ENCODE data around the gene TOR1AIP2.
"Not testable (repeated sequence)": the region's sequence is repeated elsewhere in the genome, so short reads cannot be mapped to it uniquely, and the experiment has no call there.

The TOR1AIP2 gene

DNA sequence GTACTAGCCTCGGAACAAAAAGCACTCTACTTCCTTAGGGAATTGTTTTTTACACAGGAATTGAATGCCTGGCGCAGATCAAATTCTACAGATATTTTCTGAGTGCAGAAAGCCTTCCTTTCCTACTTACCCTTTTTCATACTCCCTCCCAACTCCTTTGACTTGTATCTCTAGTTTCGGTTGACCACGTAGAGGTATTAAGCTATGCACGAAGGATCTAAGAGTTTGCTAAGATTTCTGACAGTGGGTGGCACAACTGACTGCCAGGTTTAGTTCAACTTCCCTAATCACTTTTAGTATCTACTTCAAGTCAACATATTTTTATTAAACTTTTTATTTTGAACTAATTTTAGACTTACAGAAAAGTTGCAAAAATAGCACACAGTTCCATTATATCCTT is 5.0 kb downstream of the TOR1AIP2 start:
- peaks cover 60% of the 10 kb centered on the region for H3K36me3 ChIP-seq (ENCODE audit: insufficient read depth, low read depth, low read length)
- H3K4me1 ChIP-seq (ENCODE audit: insufficient read depth, low read length): 0 out of 2 replicates have a peak, but pooled peaks cover 2% of the 10 kb centered on the region

DNA sequence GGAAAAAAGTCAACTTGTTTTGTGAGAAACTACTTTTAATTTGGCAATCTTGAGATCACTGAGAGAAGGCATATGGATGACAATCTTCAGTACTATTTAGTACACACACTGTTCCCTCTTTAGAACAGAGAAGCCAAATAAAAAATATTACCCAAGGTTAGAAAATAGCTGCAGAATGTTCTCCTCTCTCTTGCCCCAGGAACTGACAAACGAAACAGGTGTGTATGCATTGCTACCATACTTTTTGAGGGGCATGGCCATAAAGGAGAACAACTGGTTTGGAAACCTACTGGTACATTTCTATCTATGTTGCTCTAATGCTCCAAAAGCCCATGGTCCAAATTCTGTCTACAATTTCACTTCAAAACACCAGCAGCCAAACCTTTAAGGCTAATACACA is 5.7 kb downstream of the TOR1AIP2 start:
- no peak overlapping the region for H3K9ac ChIP-seq (ENCODE audit: low read depth, low read length)
- no peak overlapping the region for H3K4me3 ChIP-seq (ENCODE audit: low read length)
- 0 out of 2 replicates have a peak, but pooled peaks cover 2% of the 10 kb centered on the region for H3K4me1 ChIP-seq (ENCODE audit: insufficient read depth, low read length)
- no peaks in the 10 kb centered on the region for H3K27me3 ChIP-seq (ENCODE audit: insufficient read depth, low read length)
- H3K36me3 ChIP-seq (ENCODE audit: insufficient read depth, low read depth, low read length): peaks cover 64% of the 10 kb centered on the region
- no peak overlapping the region for H3K27ac ChIP-seq (ENCODE audit: low read length)
- H3K9me3 ChIP-seq (ENCODE audit: insufficient read depth, low read depth, low read length): no peaks in the 10 kb centered on the region

More for the DNA sequence above, 5.0 kb downstream of the TOR1AIP2 start:
- no peak overlapping the region for H3K27ac ChIP-seq (ENCODE audit: low read length)
- no peak overlapping the region for H3K4me3 ChIP-seq (ENCODE audit: low read length)
- no peaks in the 10 kb centered on the region for H3K27me3 ChIP-seq (ENCODE audit: insufficient read depth, low read length)
- H3K9me3 ChIP-seq (ENCODE audit: insufficient read depth, low read depth, low read length): no peaks in the 10 kb centered on the region
- H3K9ac ChIP-seq (ENCODE audit: low read depth, low read length): no peak overlapping the region

GRCh38 chr1:179870870-179871269 is 6.7 kb downstream of the TOR1AIP2 start:
- no peak overlapping the region for H3K9ac ChIP-seq (ENCODE audit: low read depth, low read length)
- no peaks in the 10 kb centered on the region for H3K27me3 ChIP-seq (ENCODE audit: insufficient read depth, low read length)
- H3K4me1 ChIP-seq (ENCODE audit: insufficient read depth, low read length): no peaks in the 10 kb centered on the region
- peaks cover 75% of the 10 kb centered on the region for H3K36me3 ChIP-seq (ENCODE audit: insufficient read depth, low read depth, low read length)
- H3K9me3 ChIP-seq (ENCODE audit: insufficient read depth, low read depth, low read length): no peaks in the 10 kb centered on the region
- no peak overlapping the region for H3K27ac ChIP-seq (ENCODE audit: low read length)
- no peak overlapping the region for H3K4me3 ChIP-seq (ENCODE audit: low read length)

GRCh38 chr1:179867493-179868330 is 9.9 kb downstream of the TOR1AIP2 start:
- Histone ChIP-seq H3K27ac (ENCODE audit: low read length) (no peak overlapping the region), H3K27me3 (ENCODE audit: insufficient read depth, low read length) (no peaks in the 10 kb centered on the region), H3K9me3 (ENCODE audit: insufficient read depth, low read depth, low read length) (no peaks in the 10 kb centered on the region), H3K4me1 (ENCODE audit: insufficient read depth, low read length) (no peaks in the 10 kb centered on the region), H3K36me3 (ENCODE audit: insufficient read depth, low read depth, low read length) (peaks cover 76% of the 10 kb centered on the region), H3K9ac (ENCODE audit: low read depth, low read length) (no peak overlapping the region), H3K4me3 (ENCODE audit: low read length) (no peak overlapping the region)

DNA sequence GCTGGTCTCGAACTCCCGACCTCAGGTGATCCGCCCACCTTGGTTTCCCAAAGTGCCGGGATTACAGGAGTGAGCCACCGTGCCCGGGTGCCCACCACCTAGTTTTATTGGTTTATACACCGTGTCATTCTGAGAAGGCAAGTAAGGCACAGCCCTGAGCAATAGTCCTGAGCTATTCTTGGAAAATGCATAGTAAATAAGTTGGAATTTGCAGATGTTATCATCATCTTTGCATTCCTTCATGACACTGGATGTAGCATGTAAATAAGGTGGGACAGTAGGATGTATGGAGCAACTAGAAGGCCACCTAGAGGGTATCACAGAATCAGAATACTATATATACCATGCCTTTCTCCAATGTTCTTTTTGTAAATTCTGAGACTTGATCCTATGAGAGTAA is 11.0 kb downstream of the TOR1AIP2 start:
- peaks cover 72% of the 10 kb centered on the region for H3K36me3 ChIP-seq (ENCODE audit: insufficient read depth, low read depth, low read length)
- H3K27me3 ChIP-seq (ENCODE audit: insufficient read depth, low read length): no peaks in the 10 kb centered on the region
- H3K9ac ChIP-seq (ENCODE audit: low read depth, low read length): no peak overlapping the region
- no peak overlapping the region for H3K4me3 ChIP-seq (ENCODE audit: low read length)
- H3K4me1 ChIP-seq (ENCODE audit: insufficient read depth, low read length): no peaks in the 10 kb centered on the region
- no peak overlapping the region for H3K27ac ChIP-seq (ENCODE audit: low read length)
- no peaks in the 10 kb centered on the region for H3K9me3 ChIP-seq (ENCODE audit: insufficient read depth, low read depth, low read length)

- Histone ChIP-seq H3K9me3 (ENCODE audit: insufficient read depth, low read depth, low read length) (no peaks in the 10 kb centered on the region), H3K9ac (ENCODE audit: low read depth, low read length) (no peak overlapping the region), H3K27ac (ENCODE audit: low read length) (no peak overlapping the region), H3K4me3 (ENCODE audit: low read length) (no peak overlapping the region), H3K4me1 (ENCODE audit: insufficient read depth, low read length) (no peaks in the 10 kb centered on the region), H3K27me3 (ENCODE audit: insufficient read depth, low read length) (no peaks in the 10 kb centered on the region), H3K36me3 (ENCODE audit: insufficient read depth, low read depth, low read length) (peaks cover 69% of the 10 kb centered on the region)
Observed at GRCh38 chr1:179865377-179865776, 12.2 kb downstream of the TOR1AIP2 start.

DNA sequence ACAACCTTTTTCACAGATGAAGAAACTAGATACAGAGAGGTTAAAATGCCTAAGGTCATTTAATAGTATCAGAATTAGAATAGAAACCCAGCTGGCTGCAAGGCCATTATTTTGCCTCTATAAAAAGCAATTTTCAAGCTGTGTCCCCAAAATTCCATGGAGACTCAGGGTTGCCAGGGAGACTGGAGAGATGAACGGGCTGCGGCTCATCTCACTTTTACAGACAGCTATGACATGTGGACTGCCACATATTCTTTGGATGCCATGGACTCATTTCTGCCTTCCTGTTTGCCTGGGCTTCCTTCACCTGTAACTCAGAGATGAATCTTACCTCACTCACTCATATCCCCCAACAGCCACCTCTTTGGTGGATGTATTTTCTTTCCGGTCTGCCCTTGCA is 17.0 kb downstream of the TOR1AIP2 start:
- H3K27me3 ChIP-seq (ENCODE audit: insufficient read depth, low read length): no peaks in the 10 kb centered on the region
- H3K27ac ChIP-seq (ENCODE audit: low read length): no peak overlapping the region
- no peak overlapping the region for H3K4me3 ChIP-seq (ENCODE audit: low read length)
- no peaks in the 10 kb centered on the region for H3K9me3 ChIP-seq (ENCODE audit: insufficient read depth, low read depth, low read length)
- no peaks in the 10 kb centered on the region for H3K4me1 ChIP-seq (ENCODE audit: insufficient read depth, low read length)
- H3K36me3 ChIP-seq (ENCODE audit: insufficient read depth, low read depth, low read length): peaks cover 35% of the 10 kb centered on the region
- no peak overlapping the region for H3K9ac ChIP-seq (ENCODE audit: low read depth, low read length)

DNA sequence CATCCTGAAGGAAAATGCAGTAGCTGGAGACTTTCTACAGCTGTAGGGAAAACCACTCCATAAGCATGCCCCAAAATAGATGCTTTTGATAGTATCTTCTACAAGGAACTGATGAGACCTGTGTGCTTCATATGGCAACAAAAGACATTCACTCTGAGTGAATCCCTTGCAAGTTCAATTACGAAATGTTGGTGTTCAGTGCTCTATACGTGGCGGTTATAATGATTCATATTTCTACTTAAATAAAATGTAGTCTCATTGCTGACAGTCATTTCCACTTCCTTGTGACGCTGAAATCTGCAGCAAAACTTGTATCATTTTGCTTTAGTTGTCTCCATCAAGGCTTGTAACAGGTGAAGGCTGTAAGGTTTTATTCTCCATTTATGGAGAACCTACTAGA is 20.6 kb downstream of the TOR1AIP2 start:
- Histone ChIP-seq H3K27me3 (ENCODE audit: insufficient read depth, low read length) (no peaks in the 10 kb centered on the region), H3K36me3 (ENCODE audit: insufficient read depth, low read depth, low read length) (peaks cover 17% of the 10 kb centered on the region), H3K9me3 (ENCODE audit: insufficient read depth, low read depth, low read length) (no peaks in the 10 kb centered on the region), H3K27ac (ENCODE audit: low read length) (no peak overlapping the region), H3K4me1 (ENCODE audit: insufficient read depth, low read length) (no peaks in the 10 kb centered on the region), H3K4me3 (ENCODE audit: low read length) (no peak overlapping the region), H3K9ac (ENCODE audit: low read depth, low read length) (no peak overlapping the region)

- H3K4me1 ChIP-seq (ENCODE audit: insufficient read depth, low read length): no peaks in the 10 kb centered on the region
- H3K9me3 ChIP-seq (ENCODE audit: insufficient read depth, low read depth, low read length): no peaks in the 10 kb centered on the region
- H3K27ac ChIP-seq (ENCODE audit: low read length): no peak overlapping the region
- no peak overlapping the region for H3K4me3 ChIP-seq (ENCODE audit: low read length)
- H3K36me3 ChIP-seq (ENCODE audit: insufficient read depth, low read depth, low read length): peaks cover 18% of the 10 kb centered on the region
- H3K9ac ChIP-seq (ENCODE audit: low read depth, low read length): no peak overlapping the region
- no peaks in the 10 kb centered on the region for H3K27me3 ChIP-seq (ENCODE audit: insufficient read depth, low read length)
Observed at GRCh38 chr1:179856296-179856695, 21.3 kb downstream of the TOR1AIP2 start.

DNA sequence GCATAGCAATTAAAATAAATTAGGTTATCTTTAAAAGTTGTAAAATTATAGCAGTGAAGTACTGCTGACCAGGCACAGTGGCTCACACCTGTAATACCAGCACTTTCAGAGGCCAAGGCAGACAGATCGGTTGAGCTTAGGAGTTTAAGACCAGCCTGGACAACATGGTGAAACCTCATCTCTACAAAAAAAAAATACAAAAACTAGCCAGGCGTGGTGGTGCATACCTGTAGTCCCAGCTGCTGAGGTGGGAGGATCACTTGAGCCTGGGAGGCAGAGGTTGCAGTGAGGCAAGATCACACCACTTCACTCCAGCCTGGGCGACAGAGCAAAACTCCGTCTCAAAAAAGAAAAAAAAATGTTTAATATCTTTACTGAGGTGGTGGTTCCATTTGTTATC is 21.8 kb downstream of the TOR1AIP2 start:
- not testable (repeated sequence) for H3K9ac ChIP-seq (ENCODE audit: low read depth, low read length); H3K4me3 ChIP-seq (ENCODE audit: low read length); H3K27ac ChIP-seq (ENCODE audit: low read length); H3K9me3 ChIP-seq (ENCODE audit: insufficient read depth, low read depth, low read length); H3K27me3 ChIP-seq (ENCODE audit: insufficient read depth, low read length); H3K4me1 ChIP-seq (ENCODE audit: insufficient read depth, low read length)
- peaks cover 21% of the 10 kb centered on the region for H3K36me3 ChIP-seq (ENCODE audit: insufficient read depth, low read depth, low read length)

DNA sequence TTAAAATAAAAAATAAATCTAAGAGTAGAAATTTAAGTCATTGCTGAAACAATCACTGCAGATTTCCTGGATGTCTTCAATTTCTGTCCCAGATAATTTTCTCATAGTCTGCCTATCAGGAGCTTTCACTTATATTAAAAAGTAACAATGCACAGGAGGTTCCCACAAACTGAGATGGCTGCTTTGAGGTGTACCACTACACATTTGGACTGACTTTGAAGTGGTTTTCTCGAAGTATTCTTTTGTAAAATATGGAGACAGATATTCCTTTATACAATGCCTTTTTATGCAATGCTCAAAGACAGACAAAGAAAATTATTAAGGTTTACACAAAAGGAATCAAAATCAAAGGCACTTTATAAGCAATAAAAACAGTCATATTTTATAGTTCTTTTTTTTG is 24.5 kb downstream of the TOR1AIP2 start:
- Histone ChIP-seq H3K4me1 (ENCODE audit: insufficient read depth, low read length) (no peaks in the 10 kb centered on the region), H3K4me3 (ENCODE audit: low read length) (no peak overlapping the region), H3K27ac (ENCODE audit: low read length) (no peak overlapping the region), H3K36me3 (ENCODE audit: insufficient read depth, low read depth, low read length) (peaks cover 44% of the 10 kb centered on the region), H3K9me3 (ENCODE audit: insufficient read depth, low read depth, low read length) (no peaks in the 10 kb centered on the region), H3K9ac (ENCODE audit: low read depth, low read length) (no peak overlapping the region), H3K27me3 (ENCODE audit: insufficient read depth, low read length) (no peaks in the 10 kb centered on the region)

GRCh38 chr1:179848233-179848632 is 29.4 kb downstream of the TOR1AIP2 start:
- peaks cover 74% of the 10 kb centered on the region for H3K36me3 ChIP-seq (ENCODE audit: insufficient read depth, low read depth, low read length)
- no peaks in the 10 kb centered on the region for H3K27me3 ChIP-seq (ENCODE audit: insufficient read depth, low read length)
- no peak overlapping the region for H3K4me3 ChIP-seq (ENCODE audit: low read length)
- no peaks in the 10 kb centered on the region for H3K4me1 ChIP-seq (ENCODE audit: insufficient read depth, low read length)
- no peak overlapping the region for H3K27ac ChIP-seq (ENCODE audit: low read length)
- no peaks in the 10 kb centered on the region for H3K9me3 ChIP-seq (ENCODE audit: insufficient read depth, low read depth, low read length)
- no peak overlapping the region for H3K9ac ChIP-seq (ENCODE audit: low read depth, low read length)
